D721Med (cell line): ENCODE data around the gene JAKMIP1.

Experiments
- DNase-seq: peaks from one replicate; pipeline ENCODE4 v3.0.0; 2011; ENCODE audit warnings: low spot score; ENCODE audit not compliant: insufficient read length
- FAIRE-seq: peaks from 2 replicates; lab custom pipeline; 2011; peaks lifted over from hg19 to GRCh38; lab: Jason Lieb, UNC
- CTCF ChIP-seq: IDR thresholded peaks from 2 replicates; pipeline ENCODE4 v1.5.1; 2012; ENCODE audit warnings: mild to moderate bottlenecking, control low read depth; ENCODE audit not compliant: insufficient read depth; ENCODE audit errors: missing control alignments

JAKMIP1 gene

GRCh38 chr4:6162885-6163284 lies 37.5 kb downstream of the JAKMIP1 start:
- FAIRE-seq (no peak), DNase-seq (no peak)
- no peak for TF ChIP-seq CTCF

- no peak for TF ChIP-seq CTCF
- no peak for DNase-seq
- no peak for FAIRE-seq
These were observed 38.4 kb downstream of the JAKMIP1 start for GRCh38 chr4:6161921-6162464.

GRCh38 chr4:6160536-6160935 lies 39.8 kb downstream of the JAKMIP1 start:
- FAIRE-seq (no peak), DNase-seq (no peak)
- TF ChIP-seq CTCF: no peak

- DNase-seq: no peak
- FAIRE-seq: no peak
- no peak for TF ChIP-seq CTCF
These were observed 42.4 kb downstream of the JAKMIP1 start for GRCh38 chr4:6157926-6158325.

- DNase-seq (no peak), FAIRE-seq (no peak)
- no peak for TF ChIP-seq CTCF
These were observed 44.2 kb downstream of the JAKMIP1 start for GRCh38 chr4:6155996-6156750.

- FAIRE-seq (no peak), DNase-seq (no peak)
These were observed 45.5 kb downstream of the JAKMIP1 start for GRCh38 chr4:6154875-6155274.

More at GRCh38 chr4:6154875-6155274, 45.5 kb downstream of the JAKMIP1 start:
- no peak for TF ChIP-seq CTCF
